ENCODE results near the gene TGDS.
"Not testable (repeated sequence)": the region's sequence is repeated elsewhere in the genome, so short reads cannot be mapped to it uniquely, and the experiment has no call there.

DNA sequence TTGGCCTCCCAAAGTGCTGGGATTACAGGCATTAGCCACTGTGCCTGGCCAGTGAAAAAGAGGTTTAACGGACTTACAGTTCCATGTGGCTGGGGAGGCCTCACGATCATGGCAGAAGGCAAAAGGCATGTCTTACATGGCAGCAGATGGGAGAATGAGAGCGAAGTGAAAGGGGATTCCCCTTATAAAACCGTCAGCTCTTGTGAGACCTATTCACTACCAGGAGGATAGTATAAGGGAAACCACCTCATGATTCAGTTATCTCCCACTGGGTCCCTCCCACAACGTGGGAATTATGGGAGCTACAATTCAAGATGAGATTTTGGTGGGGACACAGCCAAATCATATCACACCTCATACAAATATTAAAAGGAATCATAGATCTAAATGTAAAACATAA is 40.1 kb upstream of the TGDS start:
- TF ChIP-seq CTCF (IDR thresholded peaks at IDR 0.05; ENCODE audit: low read length); EZH2 (optimal IDR thresholded peaks at IDR 0.05; ENCODE audit: low read depth, low read length): not testable (repeated sequence)

All from MM.1S (cell line).